ENCODE results near the gene MIPOL1.

GRCh38 chr14:37565550-37565949 is 367.8 kb downstream of the MIPOL1 start:
- TF ChIP-seq, protein P1, sequence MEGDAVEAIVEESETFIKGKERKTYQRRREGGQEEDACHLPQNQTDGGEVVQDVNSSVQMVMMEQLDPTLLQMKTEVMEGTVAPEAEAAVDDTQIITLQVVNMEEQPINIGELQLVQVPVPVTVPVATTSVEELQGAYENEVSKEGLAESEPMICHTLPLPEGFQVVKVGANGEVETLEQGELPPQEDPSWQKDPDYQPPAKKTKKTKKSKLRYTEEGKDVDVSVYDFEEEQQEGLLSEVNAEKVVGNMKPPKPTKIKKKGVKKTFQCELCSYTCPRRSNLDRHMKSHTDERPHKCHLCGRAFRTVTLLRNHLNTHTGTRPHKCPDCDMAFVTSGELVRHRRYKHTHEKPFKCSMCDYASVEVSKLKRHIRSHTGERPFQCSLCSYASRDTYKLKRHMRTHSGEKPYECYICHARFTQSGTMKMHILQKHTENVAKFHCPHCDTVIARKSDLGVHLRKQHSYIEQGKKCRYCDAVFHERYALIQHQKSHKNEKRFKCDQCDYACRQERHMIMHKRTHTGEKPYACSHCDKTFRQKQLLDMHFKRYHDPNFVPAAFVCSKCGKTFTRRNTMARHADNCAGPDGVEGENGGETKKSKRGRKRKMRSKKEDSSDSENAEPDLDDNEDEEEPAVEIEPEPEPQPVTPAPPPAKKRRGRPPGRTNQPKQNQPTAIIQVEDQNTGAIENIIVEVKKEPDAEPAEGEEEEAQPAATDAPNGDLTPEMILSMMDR (conservative IDR thresholded peaks at IDR 0.05): peak; percentile 69
- no peak for TF ChIP-seq EZH2 (IDR thresholded peaks at IDR 0.05; ENCODE audit: low read depth)
